Gastroesophageal sphincter (tissue), 3 donors: ENCODE results near the gene EIF4A2.

Source experiments
- EP300 ChIP-seq: sonication (generic); formaldehyde crosslinking; IDR thresholded peaks from one replicate; pipeline ENCODE4 v1.6.1; 2017; ENCODE audit warnings: antibody characterized with exemption, mild to moderate bottlenecking
- POLR2A ChIP-seq, 2 donors: fragments of 450-650 bp; IDR thresholded peaks; one replicate each; pipeline ENCODE4 v1.6.1; 2017; ENCODE audit warnings: antibody characterized with exemption in 2 of 2, mild to moderate bottlenecking in 2 of 2, moderate library complexity in 1 of 2
- POLR2AphosphoS5 ChIP-seq: sonication (generic); formaldehyde crosslinking; IDR thresholded peaks from one replicate; pipeline ENCODE4 v1.6.1; 2017; ENCODE audit warnings: antibody characterized with exemption
- TF ChIP-seq, protein P1 (sequence below), 4 experiments: fragments of 200-600 bp in 2 of 4; fragments of 450-650 bp in 2 of 4; sonication (generic) in 1 of 4; IDR thresholded peaks; one replicate each; pipeline ENCODE4 v1.5.1; 2017 to 2019; ENCODE audit warnings: antibody characterized with exemption in 4 of 4, mild to moderate bottlenecking in 2 of 4, moderate library complexity in 2 of 4

GRCh38 chr3:186760897-186761447, 22.4 kb upstream of the EIF4A2 start:
- no peak for TF ChIP-seq POLR2A (IDR thresholded peaks at IDR 0.05)
- TF ChIP-seq, protein P1, sequence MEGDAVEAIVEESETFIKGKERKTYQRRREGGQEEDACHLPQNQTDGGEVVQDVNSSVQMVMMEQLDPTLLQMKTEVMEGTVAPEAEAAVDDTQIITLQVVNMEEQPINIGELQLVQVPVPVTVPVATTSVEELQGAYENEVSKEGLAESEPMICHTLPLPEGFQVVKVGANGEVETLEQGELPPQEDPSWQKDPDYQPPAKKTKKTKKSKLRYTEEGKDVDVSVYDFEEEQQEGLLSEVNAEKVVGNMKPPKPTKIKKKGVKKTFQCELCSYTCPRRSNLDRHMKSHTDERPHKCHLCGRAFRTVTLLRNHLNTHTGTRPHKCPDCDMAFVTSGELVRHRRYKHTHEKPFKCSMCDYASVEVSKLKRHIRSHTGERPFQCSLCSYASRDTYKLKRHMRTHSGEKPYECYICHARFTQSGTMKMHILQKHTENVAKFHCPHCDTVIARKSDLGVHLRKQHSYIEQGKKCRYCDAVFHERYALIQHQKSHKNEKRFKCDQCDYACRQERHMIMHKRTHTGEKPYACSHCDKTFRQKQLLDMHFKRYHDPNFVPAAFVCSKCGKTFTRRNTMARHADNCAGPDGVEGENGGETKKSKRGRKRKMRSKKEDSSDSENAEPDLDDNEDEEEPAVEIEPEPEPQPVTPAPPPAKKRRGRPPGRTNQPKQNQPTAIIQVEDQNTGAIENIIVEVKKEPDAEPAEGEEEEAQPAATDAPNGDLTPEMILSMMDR (IDR thresholded peaks at IDR 0.05) = no peak
- no peak for TF ChIP-seq POLR2AphosphoS5
- TF ChIP-seq EP300 = no peak
